DMS79 treated with DMSO at 0.1 percent for 48 hours (cell line): ENCODE data around the gene GRM7.
"Not testable (repeated sequence)": the region's sequence is repeated elsewhere in the genome, so short reads cannot be mapped to it uniquely, and the experiment has no call there.

Experiments
- DNase-seq: peaks from one replicate; lab custom pipeline; 2025; lab: John Stamatoyannopoulos, UW

Gene GRM7

GRCh38 chr3:6860954-6861624 lies at the start of gene GRM7:
Gene GRM7, plus strand, starts transcription at chr3:6861115.
- DNase-seq: no peak

DNA sequence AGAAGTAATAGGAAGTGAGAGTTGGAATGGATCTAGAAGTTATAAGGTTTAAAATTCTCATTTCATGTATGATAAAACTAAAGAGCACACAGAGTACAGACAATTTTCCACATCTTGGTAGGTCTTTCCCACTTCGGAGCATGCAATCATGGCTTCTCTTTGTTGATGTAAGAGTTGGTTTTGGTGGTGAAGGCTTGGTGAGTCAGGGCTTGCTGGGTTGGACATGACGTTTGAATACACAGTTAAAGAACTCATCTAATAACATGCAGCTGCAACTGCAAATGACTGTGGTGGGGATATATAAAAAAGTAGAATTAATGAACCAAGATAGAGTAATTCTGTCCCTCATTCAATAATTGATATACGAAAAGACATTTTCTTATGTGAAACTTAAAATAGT lies 39.5 kb upstream of the GRM7 start:
- DNase-seq: no peak

- DNase-seq: no peak
These were observed 35.4 kb upstream of the GRM7 start for GRCh38 chr3:6825524-6825923.

- no peak for DNase-seq
These were observed 33.5 kb upstream of the GRM7 start for GRCh38 chr3:6827453-6827852.

- no peak for DNase-seq
These were observed 16.2 kb upstream of the GRM7 start for GRCh38 chr3:6844723-6845122.

DNA sequence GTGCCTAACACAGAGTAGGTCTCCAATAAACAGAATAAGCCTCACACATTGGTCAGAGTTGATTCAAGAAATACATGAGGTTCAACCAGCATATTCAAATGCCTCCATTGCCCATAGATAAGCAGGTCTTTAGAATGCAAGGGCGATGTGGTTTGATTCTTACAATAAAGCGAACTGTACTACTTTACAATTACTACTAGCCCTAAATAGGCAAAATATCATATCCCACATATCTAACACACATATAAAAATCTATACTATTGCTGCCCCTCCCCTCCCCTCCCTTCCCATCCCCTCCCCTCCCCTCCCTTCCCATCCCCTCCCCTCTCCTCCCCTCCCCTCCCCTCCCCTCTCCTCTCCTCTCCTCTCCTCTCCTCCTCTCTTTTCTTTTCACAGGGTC lies 6.7 kb upstream of the GRM7 start:
- DNase-seq: no peak

- no peak for DNase-seq
These were observed 3.4 kb upstream of the GRM7 start for GRCh38 chr3:6857510-6857909.

- no peak for DNase-seq
These were observed 564 bp upstream of the GRM7 start for GRCh38 chr3:6860149-6860953.

- no peak for DNase-seq
These were observed 698 bp downstream of the GRM7 start for GRCh38 chr3:6861625-6862000.

DNA sequence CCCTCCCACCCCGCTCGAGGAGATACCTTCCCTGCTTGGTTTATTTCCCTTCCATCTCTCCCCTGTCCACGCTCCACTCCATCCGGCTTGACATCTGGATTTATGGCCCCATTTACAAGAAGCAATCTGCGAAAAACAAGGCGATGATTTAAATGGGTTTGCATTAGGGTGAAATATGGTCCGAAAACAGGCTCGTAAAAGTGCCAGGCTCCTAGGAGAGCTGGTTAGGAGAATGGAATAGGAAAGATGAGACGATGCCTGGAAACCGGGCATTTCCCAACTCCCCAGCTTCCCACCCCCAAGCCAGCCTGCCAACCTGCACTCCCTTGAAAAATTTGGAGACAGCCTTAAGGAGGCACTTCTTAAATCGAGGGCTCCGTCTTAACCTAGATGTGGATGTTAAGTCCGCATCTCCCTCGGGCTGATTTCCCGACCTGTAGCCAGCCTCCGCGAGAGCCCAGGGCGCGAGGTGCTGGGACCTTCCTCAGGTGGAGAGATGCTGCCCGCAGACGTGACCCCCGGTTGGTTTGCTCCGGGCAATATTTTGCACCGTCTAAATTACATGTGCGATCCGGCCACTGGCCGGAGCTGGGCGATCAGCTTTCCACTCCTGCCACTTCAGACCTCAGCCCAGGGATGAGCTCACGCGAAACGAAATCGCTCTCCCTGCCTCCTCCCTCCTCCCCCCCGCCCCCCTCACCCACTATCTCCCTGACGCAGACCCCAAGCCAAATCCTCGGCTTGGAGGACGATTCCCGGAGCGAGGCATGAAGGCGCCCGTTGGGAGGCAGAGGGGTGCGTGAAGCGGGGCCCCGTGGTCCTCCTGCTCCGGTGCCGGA lies 1.3 kb downstream of the GRM7 start:
- no peak for DNase-seq

GRCh38 chr3:6862880-6863195 lies 1.9 kb downstream of the GRM7 start:
- DNase-seq: no peak

DNA sequence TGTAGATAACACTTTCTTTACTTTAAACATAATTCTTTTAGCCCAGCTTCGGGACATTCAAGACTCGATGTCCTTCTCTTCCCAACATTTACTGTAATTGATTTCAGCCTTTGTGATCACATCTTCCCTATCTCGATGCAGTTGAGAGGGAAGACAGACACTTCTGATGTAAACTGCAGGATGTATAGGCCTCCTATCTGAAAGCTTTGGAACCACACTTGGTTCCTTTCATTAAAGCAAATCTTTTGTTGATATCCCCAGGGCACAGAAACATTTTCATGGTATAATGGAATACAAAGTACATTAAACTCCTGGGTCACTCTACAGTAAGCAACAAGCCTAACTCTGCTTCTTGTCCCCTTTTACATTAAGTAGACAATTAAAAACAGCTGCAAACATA lies 6.4 kb downstream of the GRM7 start:
- DNase-seq: no peak

DNA sequence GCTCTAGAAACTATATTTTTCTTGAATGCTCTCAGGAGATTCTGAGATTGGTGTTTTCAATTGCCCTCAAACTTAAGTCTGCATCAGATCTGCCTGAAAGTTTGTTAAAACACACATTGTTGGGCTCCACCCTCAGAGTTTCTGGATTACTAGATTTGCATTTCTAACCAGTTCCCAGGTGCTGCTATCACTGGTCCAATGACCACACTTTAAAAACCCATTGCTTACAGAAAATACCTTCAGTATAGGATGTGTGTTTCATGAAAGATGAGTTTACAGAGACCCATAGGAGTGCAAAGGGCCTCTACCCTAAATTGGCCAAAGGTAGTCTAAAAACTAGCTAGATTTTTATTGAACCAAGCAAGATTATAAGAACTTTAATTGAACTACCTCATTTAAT lies 17.8 kb downstream of the GRM7 start:
- DNase-seq: no peak

DNA sequence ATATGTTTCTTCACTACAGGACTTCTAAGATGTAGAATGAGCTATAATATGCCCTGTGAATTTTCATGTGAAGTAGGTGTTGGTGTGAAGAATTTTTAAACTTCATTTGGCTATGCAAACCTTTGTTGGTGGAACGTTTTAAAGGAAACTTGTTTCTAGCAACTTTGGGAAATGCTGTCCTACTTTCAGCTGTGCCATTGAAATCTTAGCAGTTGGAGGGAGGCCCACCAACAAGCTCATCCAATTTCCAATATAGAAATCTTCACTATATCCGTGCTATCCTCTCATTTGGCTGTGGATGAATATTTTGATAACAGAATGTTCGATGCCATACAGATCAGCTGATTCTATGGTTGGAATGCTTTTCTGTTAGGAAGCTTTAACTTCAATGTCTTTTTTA lies 51.3 kb downstream of the GRM7 start:
- no peak for DNase-seq

DNA sequence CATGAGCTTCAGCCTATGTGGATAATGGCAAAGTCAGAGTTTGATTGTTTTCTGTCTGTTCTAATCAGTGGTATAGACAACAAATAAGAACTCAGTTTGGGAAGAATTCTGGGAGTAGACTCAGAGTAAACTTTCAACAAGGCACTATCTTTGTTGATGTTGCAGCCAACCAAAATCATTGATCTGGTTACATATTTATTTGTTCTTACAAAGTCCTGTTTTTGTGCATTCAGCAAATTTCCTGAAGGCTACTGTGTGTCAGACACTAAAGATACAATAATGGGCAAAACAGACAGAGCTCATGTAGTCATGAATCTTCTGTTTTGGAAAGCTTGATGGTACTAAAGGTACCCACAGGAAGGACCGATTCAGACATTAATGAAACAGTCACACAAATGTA lies 55.0 kb downstream of the GRM7 start:
- DNase-seq: no peak

- DNase-seq: peak; percentile 1
These were observed 60.2 kb downstream of the GRM7 start for GRCh38 chr3:6921066-6921465.

DNA sequence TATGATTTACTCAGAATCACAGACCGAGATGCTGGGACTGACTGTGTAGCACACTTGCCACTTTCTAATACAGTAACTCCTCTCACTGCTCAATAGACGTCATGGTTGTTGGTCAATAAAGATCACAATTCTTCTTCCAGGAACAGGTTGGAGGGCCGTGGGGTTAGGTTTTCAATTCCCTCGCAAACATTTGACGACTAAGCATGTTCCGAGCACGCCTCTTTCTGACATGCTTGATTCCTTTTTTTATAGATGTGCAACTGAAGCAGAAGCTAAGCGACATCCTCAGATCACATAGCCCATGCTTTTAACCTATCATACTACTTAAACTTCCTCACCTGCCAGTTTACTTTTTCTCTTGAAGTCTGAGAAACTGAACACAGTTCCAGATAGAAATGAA lies 61.0 kb downstream of the GRM7 start:
- no peak for DNase-seq

- DNase-seq: no peak
These were observed 67.1 kb downstream of the GRM7 start for GRCh38 chr3:6928064-6928463.

DNA sequence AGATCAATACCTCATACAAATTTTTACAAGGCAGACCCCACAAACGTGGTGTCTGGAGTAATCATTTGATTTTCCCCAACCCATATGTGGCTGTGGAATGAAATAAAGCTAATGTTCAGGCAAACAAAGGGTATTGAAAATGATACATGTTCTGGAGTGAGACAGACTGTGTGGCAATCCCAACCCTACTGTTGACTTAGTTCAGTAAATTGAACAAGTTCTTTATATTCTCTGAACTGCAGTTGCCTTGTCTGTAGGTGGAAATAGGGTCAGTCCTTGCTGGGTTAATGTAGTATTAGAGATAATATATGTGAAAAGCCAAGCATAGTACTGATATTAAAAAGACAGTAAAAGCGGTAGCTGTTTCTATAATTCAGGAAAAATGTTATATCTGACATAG lies 69.0 kb downstream of the GRM7 start:
- no peak for DNase-seq

DNA sequence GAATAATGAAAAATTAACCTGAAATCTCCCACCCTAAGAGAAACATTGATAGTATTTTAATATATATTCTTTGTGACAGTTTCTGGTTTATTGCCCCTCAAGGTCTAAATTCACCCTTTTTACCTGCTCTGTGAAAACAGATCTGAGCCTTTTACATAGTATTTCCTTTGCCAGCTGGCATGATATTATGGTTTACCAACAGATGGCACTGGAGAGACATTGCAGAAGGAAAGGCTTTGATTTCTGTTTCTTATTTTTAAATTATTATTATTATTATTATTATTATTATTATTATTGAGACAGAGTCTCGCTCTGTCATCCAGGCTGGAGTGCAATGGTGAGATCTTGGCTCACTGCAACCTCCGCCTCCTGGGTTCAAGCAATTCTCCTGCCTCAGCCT lies 74.5 kb downstream of the GRM7 start:
- DNase-seq: not testable (repeated sequence)

- no peak for DNase-seq
These were observed 75.1 kb downstream of the GRM7 start for GRCh38 chr3:6935970-6936369.

DNA sequence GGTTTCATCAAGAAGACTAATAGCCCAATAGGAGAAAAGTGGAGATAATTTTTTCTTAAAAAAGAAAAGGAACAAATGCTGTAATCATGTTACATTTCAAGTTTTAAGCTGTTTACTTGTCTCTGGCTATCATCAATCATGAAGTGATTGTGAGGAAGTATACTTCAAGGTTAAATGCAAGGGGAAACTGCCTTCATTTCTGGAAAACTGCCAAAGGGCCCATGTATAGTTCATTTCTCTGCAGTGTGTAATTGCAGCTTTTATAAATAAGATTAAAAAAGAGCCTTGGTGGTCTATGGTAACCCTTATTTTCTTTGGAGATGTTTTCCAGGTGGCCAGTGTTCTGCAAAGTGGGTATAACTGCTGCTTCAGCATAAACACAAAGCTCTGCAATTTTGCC lies 101.9 kb downstream of the GRM7 start:
- no peak for DNase-seq

DNA sequence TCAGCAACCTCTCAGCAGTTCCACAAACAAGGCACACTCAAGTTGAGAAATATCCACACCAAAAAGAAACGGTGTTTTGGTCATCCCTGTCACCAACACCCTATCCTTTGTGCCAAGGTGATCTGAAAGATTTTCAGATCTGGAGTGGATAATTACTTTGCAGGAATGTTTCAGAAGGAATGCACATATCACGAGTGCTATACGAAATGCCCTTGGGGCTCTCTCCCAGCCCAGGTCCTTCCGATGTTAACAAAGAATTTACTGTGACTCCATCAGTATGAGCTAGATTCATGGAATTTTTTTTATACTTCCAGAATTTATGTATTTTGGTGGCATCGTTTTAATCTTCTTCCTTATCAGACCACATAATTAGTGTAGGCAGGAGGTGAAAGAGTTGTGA lies 105.0 kb downstream of the GRM7 start:
- no peak for DNase-seq
